HG03520 (cell line): Measurements from ENCODE around the gene BRF1.
A peak's percentile ranks its signal among the peaks of the same experiment; 100 is the strongest.
"Not testable (repeated sequence)": the region's sequence is repeated elsewhere in the genome, so short reads cannot be mapped to it uniquely, and the experiment has no call there.

ENCODE experiments used
- ATAC-seq: cut with Tn5 transposase; IDR thresholded peaks from one replicate; pipeline ENCODE4 v1.9.1; 2021; ENCODE audit warnings: mild to moderate bottlenecking, moderate library complexity; ENCODE audit not compliant: unreplicated experiment

The BRF1 gene

GRCh38 chr14:105316577-105316941 lies 15.8 kb upstream of the BRF1 start:
- ATAC-seq = no peak

DNA sequence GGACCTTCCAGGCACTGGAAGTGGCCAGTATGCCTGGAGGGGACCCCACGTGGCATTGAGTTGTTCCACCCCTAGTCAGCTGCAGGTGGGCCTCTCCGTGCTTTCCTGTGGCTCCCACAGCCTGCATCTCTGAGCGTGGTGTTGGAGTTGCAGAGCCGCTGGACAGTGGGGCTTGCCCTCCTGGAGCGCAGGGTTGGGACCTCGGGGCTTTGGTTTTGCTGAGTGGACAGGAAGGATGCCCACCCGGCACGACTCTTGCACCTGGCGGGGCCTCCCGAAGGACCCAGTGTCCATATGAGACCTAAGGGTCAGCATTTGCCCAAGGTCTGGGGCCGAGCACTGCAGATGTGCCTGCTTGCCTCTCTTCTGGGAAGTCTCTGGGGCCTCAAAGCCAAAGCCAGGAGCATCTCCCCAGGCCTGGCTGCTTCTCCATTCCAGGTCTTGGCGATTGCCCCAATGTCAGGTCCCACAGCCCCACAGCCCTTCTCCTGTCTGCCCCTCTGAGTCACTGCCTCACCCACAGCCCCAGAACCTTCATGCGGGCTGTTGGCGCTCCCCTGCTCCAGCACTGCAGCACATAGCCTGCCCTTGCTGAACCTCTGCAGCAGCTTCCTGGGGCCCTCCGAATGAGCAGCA lies 15.3 kb upstream of the BRF1 start:
- ATAC-seq = no peak

GRCh38 chr14:105315211-105315721 lies 14.5 kb upstream of the BRF1 start:
- peak; percentile 18 for ATAC-seq

DNA sequence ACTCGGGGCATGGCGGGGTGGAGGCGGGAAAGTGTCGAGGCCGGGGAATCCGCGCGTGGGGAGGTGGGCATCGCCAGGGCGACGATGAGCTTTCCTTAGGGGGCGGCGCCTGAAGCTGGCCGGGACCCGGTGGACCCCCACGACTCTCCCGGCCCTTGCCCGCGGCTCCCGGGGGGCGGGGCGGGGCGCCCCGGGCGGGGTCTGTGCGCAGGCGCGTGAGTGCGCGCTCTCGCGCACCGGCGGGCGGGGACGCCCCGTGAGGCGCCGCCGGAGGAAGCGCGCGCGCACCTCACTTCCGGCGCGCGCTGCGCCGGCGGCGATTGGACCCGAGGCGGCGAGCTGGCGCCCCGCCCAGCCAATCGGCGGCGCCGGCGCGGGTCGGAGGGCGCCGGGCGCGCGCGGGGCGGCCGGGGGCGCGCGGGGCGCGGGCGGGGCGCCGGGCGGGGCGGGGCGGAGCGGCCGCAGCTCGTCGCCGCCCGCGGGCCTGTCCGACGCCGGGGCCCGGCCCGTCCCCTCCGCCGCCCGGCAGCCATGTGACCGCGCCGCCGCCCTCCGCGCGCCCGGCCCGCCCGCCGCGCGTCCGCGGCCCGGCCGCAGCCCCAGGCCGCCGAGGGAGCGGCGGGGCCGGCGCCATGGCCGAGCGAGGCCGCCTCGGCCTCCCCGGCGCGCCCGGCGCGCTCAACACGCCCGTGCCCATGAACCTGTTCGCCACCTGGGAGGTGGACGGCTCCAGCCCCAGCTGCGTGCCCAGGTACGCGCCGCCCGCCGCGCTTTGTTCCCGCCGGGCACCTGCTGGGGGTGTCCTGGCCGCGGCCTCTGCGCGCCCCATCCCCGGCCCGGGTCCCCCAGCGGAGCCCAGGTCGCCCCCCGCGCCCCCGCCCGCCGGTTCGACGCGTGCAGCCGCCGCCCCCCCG lies 13.7 kb upstream of the BRF1 start, which contains the start of gene PACS2:
PACS2 (plus strand) TSS at position 462 of the 914 bp plus-strand sequence; CDS start at position 633, 171 bp downstream.
- ATAC-seq = peak; percentile 69

DNA sequence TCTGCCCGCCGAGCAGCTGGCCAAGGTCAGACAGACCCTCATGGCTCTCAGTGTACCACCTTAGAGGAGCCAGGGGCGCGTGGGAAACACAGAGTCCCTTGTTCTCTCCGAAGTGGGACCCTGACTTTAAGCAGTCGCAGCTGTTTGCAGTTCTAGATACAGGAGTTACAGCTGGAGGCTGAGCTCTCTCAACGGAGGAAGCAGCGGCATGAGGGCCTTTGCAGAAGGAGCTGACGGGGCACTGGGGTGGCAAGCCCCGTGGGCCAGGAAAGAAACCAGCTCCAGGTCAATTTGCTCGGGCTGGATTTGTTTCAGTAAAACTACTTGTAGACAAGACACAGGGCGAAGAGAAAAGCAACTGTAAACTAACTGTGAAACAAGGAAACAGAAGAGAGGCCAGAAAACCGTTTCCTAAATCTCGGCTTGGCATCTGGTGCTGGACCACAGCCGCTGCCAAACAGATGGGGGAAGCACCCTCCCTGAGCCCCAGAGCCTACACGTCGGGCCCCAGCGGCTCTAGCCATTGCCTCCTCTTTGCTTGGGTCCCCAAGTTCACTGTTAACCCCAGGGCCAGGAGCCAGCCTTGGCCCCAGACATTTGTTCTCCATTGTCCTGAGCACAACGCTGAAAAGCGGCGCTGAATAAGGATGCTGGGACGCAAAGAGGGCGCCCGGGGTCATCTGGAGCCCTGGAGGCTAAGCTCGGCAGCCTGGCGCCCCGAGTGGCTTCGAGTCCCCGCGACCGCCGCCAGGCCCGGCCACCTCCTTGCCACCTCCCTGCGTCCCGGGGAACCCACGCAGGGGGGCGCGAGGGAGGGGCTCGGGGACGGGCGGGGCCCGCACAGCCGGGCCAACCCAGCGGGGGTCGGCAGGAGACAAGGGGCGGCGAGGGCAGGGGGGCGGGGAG lies 12.8 kb upstream of the BRF1 start:
- ATAC-seq = peak; percentile 5

- no peak for ATAC-seq
Observed at GRCh38 chr14:105312973-105313372, 12.2 kb upstream of the BRF1 start.

DNA sequence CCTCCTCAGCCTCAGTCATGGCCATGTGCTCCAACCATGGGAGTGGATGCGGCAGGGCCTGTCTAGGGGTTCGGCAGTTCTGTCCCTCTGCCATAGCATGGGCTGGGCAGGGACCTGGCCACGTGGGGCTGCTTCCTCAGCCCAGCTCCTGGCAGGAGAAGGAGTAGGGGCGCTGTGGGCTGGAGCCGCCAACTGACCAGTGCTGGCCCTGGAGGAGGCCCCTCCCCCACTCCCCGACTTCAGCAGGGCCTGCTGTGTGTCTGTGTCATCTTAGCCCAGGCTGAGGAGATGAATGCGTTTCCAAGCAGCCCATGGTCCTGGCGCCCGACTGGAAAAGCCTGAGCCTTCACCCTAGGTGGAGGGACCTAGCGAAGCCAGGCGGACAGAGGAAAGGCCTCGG lies 11.0 kb upstream of the BRF1 start:
- no peak for ATAC-seq

DNA sequence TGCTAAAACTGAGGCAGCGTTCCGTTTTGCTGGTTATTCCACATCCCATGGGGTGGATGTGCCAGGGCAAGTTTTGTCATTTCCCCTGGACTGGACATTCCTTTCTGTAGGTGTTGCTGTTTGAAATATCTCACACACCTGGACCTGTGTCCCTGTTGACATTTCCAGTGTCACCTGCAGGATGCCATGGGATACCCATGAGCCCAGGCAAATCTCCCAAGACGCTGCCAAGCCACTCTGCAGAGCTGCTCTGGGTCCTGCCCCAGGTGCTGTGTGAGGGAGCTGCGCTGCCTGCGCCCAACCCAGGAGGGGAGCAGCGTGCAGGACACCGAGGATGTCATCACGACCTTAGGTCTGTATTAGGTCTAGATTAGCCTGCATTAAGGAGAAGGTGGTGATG lies 8.6 kb upstream of the BRF1 start:
- ATAC-seq = no peak

DNA sequence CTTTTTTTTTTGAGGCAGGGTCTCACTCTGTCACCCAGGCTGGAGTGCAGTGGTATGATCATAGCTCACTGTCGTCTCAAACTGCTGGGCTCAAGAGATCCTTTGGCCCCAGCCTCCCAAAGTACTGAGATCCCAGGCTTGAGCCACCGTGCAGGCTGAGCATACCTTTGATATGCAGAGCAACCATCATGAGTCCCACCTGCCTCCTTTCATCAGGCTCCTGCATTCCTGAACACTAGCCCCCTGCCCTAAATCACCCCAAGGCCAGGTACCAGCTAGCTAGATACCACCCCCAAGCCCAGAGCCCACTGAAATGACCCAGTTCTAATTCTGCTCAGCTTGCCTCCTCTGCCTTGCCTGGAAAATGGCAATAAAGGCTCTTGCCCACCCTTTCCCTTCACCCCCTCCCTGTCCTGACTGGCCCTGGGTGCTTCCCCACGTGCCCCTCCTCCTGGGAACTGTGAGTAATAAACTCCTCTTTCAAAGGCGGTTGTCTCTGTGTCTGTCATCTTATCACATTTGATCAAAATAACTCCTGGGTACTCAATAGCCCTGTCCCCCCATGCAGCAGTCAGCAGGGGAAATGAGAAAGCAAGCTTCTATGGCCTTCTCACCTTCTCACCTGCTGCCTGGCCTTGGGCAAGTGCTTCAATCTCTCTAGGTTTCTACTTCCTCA lies 6.4 kb upstream of the BRF1 start:
- ATAC-seq = no peak

GRCh38 chr14:105305791-105306190 lies 5.0 kb upstream of the BRF1 start:
- no peak for ATAC-seq

DNA sequence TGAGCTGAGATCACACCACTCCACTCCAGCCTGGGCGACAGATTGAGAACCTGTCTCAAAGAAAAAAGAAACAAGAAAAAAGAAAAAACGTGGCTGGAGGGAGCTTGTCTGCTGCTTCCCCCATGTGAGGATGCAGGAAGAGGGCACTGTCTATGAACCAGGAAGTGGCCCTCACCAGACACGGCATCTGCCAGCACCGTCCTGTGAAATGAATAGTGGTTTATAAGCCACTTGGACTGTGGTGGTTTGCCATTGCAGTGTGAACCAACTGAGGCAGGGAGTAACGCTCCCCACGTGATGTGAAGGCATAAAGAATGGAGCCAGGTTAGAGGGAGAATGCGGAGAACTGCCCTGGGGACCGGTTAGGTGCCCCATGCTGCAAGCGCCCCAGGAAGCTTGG lies 4.5 kb upstream of the BRF1 start:
- no peak for ATAC-seq

DNA sequence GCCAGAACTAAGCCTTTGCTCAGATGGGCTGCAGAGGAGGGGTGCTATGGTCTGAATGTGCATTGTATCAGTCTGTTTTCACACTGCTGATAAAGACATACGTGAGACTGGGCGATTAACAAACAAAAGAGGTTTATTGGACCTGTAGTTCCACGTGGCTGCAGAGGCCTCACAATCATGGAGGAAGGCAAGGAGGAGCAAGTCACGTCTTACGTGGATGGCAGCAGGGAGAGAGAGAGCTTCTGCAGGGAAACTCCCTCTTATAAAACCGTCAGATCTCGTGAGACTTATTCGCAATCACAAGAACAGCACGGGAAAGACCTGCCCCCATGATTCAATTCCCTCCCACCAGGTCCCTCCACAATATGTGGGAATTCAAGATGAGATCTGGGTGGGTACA lies 3.8 kb upstream of the BRF1 start:
- ATAC-seq = no peak

DNA sequence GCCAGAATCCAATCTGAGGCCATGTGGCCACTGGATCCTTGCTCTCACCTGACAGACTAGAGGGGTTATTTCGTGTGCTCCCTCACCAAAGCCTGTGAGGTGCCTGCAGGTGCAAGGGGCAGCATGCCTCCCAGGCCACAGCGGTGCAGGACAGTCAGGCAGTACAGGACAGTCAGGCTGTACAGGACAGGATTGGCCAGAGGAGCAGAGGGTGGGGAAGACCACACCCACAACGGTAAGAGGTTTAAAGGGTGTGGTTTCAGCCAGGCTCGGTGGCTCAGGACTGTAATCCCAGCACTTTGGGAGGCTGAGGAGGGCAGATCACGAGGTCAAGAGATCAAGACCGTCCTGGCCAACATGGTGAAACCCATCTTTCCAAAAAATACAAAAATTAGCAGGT lies 3.1 kb upstream of the BRF1 start:
- ATAC-seq = no peak

- ATAC-seq = not testable (repeated sequence)
Observed at GRCh38 chr14:105301915-105302249, 1.1 kb upstream of the BRF1 start.

GRCh38 chr14:105301103-105301914 lies 508 bp upstream of the BRF1 start:
- peak; percentile 51 for ATAC-seq

DNA sequence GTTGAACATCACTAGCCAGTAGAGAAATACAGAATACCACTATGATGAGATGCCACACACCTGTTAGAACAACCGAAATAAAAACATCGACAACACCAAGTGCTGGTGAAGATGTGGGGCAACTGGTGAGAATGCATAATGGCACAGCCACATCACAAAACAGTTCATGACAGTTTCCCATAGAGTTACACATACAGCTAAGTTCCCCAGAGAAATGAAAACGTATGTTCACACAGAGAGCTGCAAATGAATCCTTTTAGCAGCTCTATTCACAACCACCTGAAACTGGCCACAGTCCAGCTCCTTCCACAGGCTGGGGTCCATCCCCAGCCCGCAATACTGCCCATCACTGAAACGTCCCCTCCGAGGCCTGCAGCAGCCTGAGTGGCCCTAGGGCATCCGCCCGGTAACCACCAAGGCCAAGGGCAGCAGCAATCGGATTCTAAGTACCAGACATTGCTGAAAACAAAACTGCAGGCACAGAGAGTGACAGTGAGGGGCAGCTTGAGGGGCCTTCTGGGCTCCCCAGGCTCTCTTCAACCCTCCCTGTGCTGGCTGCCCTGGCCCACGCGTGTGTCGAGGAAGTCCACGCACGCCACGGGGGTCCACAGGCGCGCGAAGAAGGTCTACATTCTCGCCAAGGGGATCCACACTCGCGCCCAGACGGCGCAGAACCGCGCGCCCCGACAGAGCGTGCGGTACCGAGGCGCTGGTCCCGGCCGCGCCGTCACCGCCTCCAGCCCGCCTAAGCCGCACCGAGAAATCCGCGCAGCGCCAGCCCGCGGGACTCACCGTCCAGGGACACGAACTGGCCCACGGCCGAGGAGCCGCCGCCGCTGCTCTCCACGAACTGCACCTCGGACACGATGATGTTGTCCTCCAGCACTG lies 903 bp downstream of the BRF1 start:
- ATAC-seq = peak; percentile 6

DNA sequence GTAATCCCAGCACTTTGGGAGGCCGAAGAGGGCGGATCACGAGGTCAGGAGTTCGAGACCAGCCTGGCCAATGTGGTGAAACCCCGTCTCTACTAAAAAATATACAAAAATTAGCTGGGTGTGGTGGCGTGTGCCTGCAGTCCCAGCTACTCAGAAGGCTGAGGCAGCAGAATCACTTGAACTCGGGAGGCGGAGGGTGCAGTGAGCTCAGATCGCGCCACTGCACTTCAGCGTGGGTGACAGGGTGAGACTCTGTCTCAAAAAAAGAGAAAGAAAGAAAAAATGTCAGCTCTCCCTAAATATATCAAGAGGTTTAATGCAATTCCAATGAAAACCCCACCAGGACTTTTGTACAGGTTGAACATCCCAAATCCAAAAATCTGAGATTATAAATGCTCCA lies 3.5 kb downstream of the BRF1 start:
- not testable (repeated sequence) for ATAC-seq

DNA sequence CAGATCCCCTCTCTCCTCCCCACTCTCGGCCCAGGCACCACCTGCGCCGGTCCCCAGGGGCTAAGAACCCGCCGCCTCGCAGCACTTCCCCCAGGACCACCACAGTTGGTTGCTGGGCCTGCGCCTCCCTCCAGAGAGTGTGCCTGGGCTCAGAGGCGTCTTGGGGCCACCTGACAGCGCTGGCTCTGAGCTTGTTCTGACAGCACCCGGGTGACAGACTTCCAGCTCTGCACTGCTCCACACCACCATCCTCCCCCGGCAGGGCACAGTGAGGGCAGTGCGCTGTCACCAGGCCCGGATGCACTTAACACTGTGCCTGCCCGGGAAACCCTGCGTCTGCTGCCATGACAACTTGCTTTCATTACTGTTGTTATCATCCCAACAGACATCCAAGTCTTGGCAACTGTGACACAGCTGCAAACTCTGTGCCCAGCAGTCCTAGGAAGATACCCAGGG lies 6.6 kb downstream of the BRF1 start:
- ATAC-seq = no peak
